Measurements from ENCODE around the gene CEMIP.
"Not testable (repeated sequence)": the region's sequence is repeated elsewhere in the genome, so short reads cannot be mapped to it uniquely, and the experiment has no call there.

CEMIP gene

DNA sequence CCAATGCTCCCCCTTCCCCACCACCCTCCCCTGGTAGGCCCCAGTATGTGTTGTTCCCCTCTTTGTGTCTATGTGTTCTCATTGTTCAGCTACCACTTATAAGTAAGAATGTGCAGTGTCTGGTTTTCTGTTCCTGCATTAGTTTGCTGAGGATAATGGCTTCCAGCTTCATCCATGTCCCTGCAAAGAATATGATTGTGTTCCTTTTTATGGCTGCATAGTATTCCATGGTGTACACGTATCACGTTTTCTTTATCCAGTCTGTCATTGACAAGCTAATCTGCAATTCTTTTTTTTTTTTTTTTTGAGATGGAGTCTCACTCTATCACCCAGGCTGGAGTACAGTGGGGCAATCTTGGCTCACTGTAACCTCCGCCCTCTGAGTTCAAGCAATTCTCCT, 15.9 kb upstream of the CEMIP start:
- not testable (repeated sequence) for DNase-seq

DNA sequence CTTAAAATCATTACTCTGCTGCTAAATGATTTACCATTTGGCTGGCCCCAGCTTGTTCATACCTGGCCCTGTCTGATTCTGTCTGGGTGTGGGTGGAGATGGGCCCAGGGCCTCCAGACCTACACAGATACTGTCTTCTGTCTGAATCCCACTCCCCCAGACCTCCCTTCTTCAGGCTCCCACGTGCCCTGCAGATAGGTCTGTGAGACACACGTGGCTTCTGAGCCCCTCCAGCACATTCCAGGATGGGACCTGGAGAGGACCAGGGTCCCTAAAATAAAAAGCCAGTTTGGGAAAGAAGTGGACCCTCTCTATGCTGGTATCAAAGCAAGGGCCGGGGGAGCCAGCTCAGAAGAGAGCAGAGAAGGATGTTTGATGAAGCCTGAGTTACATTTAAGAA, 14.6 kb upstream of the CEMIP start:
- no peak for DNase-seq

DNA sequence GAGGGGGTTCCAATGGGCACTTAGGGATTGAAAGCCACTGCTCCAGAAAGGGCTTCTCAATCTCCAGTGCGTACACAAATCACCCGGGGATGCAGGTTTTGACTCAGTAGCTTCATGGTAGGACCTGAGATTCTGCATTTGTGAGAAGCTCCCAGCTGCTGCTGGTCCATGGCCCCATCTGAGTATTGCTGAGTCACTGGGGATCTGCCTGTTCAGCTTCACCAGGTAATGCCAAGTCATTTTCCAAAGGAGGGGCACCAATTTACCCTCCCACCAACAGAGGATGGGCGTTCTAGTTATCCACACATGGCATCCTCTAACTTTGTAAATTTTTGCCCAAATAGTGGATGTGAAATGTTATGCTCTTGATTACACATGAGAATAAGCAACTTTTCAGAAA, 12.9 kb upstream of the CEMIP start:
- no peak for DNase-seq

GRCh38 chr15:80768158-80768557, 11.0 kb upstream of the CEMIP start:
- no peak for DNase-seq

DNA sequence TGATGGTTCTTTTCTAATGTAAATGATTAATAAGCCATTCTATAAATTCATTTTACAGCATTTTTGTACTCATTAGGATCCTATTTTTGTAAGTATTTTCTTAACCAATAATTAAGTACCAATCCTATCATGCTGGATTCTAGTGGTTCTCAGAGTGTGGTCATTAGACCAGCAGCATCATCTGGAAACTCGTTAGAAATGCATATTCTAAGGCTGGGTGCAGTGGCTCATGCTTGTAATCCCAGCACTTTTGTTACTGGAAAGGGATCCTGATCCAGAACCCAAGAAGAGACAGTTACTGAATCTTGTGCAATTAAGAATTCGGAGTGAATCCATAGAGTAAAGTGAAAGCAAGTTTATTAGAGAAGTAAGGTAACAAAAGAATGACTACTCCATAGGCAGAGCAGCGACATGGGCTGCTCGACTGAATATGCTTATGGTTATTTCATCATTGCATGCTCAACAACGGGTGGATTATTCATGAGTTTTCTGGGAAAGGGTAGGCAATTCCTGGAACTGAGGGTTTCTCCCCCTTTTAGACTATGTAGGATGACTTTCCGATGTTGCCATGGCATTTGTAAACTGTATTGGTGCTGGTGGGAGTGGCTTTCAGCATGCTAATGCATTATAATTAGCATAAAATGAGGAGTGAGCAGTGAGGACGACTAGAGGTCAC, 9.9 kb upstream of the CEMIP start:
- no peak for DNase-seq

DNA sequence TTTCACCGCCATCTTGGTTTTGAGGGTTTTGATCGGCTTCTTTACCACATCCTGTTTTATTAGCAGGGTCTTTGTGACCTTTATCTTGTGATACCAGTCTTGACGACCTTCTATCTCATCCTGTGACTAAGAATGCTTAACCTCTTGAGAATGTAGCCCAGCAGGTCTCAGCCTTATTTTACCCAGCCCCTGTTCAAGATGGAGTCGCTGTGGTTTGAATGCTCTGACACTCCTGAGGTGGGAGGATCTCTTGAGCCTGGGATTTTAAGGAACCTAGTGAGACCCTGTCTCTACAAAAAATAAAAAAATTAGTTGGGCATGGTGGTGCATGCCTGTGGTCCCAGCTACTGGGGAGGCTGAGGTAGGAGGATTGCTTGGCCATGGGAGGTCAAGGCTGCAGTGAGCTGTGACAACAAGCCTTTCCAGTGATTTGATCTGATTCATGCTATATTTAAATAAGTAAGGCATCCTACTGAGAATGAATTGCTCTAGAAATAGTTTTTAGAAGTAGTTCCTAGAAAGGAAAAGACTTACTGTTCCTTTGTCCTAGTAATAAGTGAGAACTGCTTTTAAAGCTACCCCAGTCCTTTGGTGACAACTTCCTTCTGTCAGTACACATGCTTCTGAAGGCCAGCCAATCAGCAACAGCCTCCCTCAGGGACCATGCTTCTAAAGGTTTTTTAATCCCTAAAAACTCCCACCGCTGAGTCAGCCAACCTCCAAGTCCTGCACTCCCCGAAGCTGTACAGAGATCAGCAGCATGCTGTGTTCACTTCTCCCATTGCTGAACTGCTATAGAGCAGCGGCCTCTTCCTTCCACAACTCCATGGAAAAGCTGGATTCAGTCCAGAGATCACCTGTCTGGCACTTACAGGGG, 9.1 kb upstream of the CEMIP start:
- DNase-seq = peak; percentile 16

- peak; percentile 38 for DNase-seq
These were observed 6.0 kb upstream of the CEMIP start for GRCh38 chr15:80773122-80773551.

GRCh38 chr15:80773792-80774352, 5.3 kb upstream of the CEMIP start:
- no peak for DNase-seq

GRCh38 chr15:80774486-80774885, 4.7 kb upstream of the CEMIP start:
- no peak for DNase-seq

DNA sequence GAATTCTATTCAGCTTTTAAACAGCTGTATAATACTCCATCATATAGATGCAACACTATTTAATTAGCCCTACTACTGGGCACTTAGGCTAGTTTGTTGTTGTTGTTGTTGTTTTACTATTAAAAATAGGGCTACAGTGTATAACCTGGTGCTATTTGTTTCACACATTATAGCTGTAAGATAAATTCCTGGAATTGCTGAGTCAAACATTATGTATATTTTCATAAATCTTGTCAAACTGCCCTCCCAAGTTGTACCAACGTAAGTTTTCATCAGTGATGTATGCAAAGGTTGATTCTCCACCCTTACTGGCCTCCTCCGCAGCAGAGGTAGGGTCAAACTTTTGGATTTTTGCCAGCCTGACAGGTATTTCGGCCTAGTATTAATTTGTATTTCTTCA, 3.8 kb upstream of the CEMIP start:
- no peak for DNase-seq

DNA sequence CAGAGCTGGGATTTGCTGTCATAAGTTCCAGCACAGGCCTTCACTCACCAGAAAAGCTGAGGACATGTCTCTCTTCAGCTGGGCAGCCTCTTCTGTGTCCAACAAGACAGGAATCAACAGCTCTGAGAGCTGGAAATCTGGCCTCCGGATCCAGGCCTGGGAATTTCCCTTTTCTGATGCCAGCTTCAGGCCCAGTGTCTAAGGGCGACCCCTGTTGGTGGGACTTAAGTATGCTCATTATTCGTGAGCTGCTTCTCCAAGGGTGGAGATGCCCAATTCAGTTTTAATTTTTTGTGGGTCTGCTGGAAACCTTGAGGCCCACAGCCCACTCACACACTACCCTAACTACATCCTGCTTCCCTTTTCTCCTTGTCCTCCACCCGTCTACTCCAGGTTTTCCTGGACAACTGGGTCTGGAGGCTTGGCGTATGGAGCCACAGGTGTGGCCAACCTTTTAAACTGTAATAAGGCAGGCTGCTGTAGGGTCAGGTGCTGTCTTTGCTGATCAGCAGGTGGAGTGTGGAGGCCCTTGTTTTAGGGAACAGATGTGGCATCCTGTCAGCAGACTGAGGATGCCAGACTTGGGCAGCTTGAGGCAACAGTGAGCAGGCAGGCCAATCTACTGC, 2.6 kb upstream of the CEMIP start:
- peak; percentile 62 for DNase-seq

DNA sequence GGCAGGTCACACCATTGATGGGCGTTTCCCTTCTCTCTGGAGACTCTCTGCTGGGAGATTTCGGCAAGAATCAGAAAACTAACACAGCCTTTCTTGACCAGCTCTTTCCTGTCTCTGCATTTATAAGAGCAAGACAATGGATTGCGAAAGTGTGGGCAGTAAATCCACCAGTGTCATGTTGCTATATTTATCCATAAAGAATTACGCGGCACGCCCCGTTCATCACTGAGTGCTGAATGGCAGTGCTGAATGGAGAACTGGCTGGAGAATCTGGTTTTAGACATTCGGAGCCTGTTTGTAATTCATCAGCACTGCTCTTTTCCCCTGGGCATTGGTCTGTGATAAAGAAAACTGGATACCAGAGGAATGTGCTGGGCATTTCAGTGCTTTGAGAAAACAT, 2.0 kb upstream of the CEMIP start:
- no peak for DNase-seq

DNA sequence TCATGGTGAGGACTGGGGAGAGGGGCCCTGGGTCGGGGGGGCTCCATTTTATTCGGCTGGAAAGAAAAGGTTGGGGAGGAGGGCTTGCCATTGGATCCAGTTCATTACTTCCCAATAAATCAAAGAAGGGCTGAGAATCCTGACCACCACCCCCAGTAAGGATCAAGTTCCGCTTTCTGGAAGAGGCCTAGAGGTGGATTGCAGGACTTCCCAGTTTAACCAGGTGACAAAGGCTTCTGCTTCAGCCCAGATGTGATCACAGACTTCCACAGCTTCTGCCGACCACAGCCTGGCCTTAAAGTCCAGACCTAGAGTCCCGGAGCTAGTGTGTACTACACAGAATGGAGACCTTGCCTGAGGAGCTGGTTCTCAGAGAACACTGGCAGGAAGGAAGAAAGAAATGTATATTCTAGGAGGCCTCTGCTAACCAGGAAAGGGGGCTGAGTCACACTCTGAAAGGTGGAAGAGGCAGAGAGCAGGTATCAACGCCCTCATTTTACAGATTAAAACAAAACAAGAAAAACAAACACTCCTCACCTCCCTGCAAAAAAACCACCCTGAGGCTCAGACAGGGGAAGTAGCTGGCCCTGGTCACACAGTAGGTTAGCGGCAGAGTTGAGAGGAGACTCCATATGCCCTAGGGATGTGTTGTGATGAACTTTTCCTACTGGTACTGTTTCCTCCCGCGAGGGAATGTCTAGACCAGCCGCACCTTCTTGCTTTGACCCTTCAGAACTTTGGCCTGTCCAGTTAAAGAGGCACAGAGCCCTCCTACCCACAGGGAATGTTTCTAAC, 1.1 kb upstream of the CEMIP start:
- no peak for DNase-seq

GRCh38 chr15:80778621-80778963, 578 bp upstream of the CEMIP start:
- no peak for DNase-seq

GRCh38 chr15:80779658-80780415, 667 bp downstream of the CEMIP start:
- DNase-seq = peak; percentile 58

GRCh38 chr15:80780416-80781221, 1.4 kb downstream of the CEMIP start:
- DNase-seq = no peak

DNA sequence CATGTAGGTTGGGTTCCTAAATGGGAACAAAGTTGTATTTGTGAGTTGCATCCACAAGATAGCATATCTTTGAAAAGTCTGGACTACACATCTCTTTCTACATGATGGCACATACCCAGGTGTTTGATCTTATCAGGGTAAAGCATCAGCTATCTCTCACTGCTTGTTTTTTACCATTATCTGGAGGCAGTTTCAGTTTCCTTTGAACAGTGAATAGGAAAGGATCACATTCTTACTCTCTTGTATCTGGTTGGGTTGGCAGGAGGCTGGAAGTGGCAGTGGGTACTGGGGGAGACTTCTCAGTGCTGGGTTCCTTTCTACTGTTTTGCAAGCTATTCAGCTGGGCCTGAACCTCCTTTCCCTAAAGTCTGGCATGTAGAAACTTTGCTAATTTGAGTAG, 4.1 kb downstream of the CEMIP start:
- DNase-seq = no peak

- no peak for DNase-seq
These were observed 6.2 kb downstream of the CEMIP start for GRCh38 chr15:80785335-80785734.

DNA sequence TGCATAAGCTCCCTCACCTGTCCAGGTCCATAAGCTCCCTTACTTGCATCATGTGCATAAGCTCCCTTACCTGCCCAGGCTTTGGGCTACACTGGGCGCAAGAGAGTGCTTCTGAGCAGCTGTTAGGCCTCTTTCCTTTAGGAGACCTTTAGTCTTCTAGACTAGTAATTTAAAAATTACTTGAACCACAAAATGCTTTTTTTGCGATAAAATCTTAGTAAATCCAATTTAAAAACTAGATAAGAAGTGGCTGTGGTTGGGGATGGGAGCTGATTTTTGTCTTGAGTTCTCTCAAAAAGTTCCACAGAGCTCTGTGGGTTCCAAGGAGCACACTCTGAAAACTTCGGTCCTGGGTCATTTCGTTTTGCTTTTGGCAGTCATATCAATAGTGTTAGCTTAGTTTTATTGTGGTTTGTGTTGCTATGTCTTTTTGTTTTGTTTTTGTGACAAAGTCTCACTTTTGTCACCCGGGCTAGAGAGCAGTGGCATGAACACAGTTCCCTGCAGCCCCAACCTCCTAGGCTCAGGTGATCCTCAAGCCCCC, 6.7 kb downstream of the CEMIP start:
- DNase-seq = no peak

DNA sequence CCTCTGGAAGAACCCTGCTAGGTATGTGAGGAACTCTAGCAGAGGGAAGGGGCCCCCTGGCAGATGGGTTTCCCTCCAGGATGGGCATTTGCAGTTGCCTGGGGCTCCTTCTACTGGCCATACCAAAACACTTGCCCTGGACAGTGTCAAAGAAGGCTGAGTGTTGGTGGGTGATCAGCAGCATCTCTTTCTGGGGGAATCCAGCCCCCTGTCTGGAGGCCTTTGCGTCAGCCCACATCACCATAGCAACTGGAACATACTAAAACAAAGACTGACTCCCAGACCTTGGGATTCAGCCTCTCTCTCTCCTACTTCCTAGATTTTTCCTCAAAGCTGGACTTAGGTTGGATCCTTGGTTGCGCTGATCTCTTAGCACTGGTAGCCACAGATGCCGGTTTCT, 8.1 kb downstream of the CEMIP start:
- no peak for DNase-seq

DNA sequence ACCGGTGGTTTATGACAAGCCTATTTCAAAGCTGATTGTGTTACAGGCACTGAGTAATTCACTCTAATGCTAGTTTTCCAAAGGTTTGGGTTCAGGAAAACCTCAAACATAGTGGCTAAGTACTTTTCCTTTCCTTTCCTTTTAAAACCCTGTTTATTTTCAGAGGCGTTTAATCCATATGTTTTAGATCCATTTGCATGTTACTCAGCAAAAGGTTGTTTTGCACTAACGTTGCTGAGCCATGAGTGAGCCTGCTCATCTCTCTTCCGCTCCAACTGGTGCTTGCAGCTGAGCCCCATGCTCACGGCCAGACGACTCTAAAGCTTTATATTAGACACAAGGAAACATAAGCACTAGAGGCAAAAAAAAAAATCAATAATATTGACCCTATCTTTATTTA, 9.4 kb downstream of the CEMIP start:
- DNase-seq = no peak
